HL-60 (cell line): ENCODE results near the gene ZNF165.

Source experiments
- DNase-seq, 2 experiments: peaks; one replicate each; pipeline ENCODE4 v3.0.0-alpha.2; 2010 to 2020; ENCODE audit warnings: low read depth in 1 of 2, low spot score in 1 of 2
- H3K27ac ChIP-seq: fragments of 250-450 bp; sonication (Bioruptor Pico); replicated peaks from 2 replicates; pipeline ENCODE4 v1.5.1; 2020; ENCODE audit warnings: mild to moderate bottlenecking, moderate library complexity
- H3K27me3 ChIP-seq: fragments of 250-450 bp; sonication (Bioruptor Pico); 2 replicates; pipeline ENCODE4 v1.5.1; 2021; ENCODE audit warnings: mild to moderate bottlenecking, moderate library complexity; ENCODE audit not compliant: insufficient read depth, poor library complexity, severe bottlenecking
- H3K4me3 ChIP-seq: replicated peaks from 2 replicates; pipeline ENCODE4 v1.5.1; 2011; ENCODE audit warnings: mild to moderate bottlenecking, control low read depth, low read length; ENCODE audit not compliant: insufficient read depth
- GABPA ChIP-seq: IDR thresholded peaks from 2 replicates; pipeline ENCODE4 v1.6.1; 2012; ENCODE audit warnings: low read depth
- POLR2AphosphoS5 ChIP-seq: IDR thresholded peaks from 2 replicates; pipeline ENCODE4 v1.6.1; 2012; ENCODE audit warnings: low read depth
- SPI1 ChIP-seq: IDR thresholded peaks from 2 replicates; pipeline ENCODE4 v1.6.1; 2012; ENCODE audit warnings: low read depth, mild to moderate bottlenecking, borderline replicate concordance
- TF ChIP-seq, protein P1 (sequence below): IDR thresholded peaks from 2 replicates; pipeline ENCODE4 v1.6.1; 2012; ENCODE audit warnings: low read depth; ENCODE audit not compliant: insufficient replicate concordance
- TF ChIP-seq, protein P2 (sequence below): IDR thresholded peaks from one replicate; pipeline ENCODE4 v1.5.1; 2011; ENCODE audit warnings: low read length, control low read depth, inconsistent platforms; ENCODE audit not compliant: insufficient read depth

ZNF165 gene

DNA sequence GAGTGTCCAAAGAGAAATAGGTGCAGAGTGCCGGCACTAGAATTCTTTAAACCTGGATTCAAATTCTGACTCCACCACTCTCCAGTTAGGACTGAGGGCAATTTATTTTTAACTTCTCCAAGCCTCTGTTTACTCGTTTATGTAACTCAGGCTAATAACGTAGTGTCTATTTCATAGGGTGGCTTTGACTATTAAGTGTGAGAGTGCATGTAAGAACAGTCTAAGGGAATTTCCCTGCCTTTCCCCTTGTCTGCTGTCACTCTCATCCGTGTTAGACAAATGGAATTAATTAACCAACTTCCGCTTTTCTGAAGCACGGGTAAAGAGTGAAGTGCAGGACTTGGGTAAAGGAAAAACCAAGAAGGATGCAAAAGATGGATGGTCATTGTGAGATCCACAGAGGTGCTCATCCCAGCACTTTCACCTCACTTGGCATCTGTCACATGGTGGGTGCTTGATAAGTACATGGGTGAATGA, 57.2 kb downstream of the ZNF165 start:
- TF ChIP-seq SPI1 = peak; percentile 73; the same call in 1 of the 2 replicates
- TF ChIP-seq, protein P1, sequence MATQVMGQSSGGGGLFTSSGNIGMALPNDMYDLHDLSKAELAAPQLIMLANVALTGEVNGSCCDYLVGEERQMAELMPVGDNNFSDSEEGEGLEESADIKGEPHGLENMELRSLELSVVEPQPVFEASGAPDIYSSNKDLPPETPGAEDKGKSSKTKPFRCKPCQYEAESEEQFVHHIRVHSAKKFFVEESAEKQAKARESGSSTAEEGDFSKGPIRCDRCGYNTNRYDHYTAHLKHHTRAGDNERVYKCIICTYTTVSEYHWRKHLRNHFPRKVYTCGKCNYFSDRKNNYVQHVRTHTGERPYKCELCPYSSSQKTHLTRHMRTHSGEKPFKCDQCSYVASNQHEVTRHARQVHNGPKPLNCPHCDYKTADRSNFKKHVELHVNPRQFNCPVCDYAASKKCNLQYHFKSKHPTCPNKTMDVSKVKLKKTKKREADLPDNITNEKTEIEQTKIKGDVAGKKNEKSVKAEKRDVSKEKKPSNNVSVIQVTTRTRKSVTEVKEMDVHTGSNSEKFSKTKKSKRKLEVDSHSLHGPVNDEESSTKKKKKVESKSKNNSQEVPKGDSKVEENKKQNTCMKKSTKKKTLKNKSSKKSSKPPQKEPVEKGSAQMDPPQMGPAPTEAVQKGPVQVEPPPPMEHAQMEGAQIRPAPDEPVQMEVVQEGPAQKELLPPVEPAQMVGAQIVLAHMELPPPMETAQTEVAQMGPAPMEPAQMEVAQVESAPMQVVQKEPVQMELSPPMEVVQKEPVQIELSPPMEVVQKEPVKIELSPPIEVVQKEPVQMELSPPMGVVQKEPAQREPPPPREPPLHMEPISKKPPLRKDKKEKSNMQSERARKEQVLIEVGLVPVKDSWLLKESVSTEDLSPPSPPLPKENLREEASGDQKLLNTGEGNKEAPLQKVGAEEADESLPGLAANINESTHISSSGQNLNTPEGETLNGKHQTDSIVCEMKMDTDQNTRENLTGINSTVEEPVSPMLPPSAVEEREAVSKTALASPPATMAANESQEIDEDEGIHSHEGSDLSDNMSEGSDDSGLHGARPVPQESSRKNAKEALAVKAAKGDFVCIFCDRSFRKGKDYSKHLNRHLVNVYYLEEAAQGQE = peak; percentile 30
- TF ChIP-seq, protein P2, sequence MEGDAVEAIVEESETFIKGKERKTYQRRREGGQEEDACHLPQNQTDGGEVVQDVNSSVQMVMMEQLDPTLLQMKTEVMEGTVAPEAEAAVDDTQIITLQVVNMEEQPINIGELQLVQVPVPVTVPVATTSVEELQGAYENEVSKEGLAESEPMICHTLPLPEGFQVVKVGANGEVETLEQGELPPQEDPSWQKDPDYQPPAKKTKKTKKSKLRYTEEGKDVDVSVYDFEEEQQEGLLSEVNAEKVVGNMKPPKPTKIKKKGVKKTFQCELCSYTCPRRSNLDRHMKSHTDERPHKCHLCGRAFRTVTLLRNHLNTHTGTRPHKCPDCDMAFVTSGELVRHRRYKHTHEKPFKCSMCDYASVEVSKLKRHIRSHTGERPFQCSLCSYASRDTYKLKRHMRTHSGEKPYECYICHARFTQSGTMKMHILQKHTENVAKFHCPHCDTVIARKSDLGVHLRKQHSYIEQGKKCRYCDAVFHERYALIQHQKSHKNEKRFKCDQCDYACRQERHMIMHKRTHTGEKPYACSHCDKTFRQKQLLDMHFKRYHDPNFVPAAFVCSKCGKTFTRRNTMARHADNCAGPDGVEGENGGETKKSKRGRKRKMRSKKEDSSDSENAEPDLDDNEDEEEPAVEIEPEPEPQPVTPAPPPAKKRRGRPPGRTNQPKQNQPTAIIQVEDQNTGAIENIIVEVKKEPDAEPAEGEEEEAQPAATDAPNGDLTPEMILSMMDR = no peak
- TF ChIP-seq GABPA = no peak; the same call in 1 of the 2 replicates
- TF ChIP-seq POLR2AphosphoS5 = no peak
- DNase-seq = peak in 1 of 2 experiments; percentile 45
- Histone ChIP-seq H3K27ac (peak overlapping the region; percentile 94), H3K27me3 (no peaks in the 10 kb centered on the region), H3K4me3 (peak overlapping the region; percentile 81)
